Measurements from ENCODE around the gene BAIAP2.
A peak's percentile ranks its signal among the peaks of the same experiment; 100 is the strongest.
"Not testable (repeated sequence)": the region's sequence is repeated elsewhere in the genome, so short reads cannot be mapped to it uniquely, and the experiment has no call there.

The BAIAP2 gene

GRCh38 chr17:81002409-81003361, 32.3 kb upstream of the BAIAP2 start:
- no peak for DNase-seq

- DNase-seq, result no peak
Observed at GRCh38 chr17:81003711-81004475, 31.1 kb upstream of the BAIAP2 start.

- DNase-seq, result no peak
Observed at GRCh38 chr17:81006891-81007290, 28.1 kb upstream of the BAIAP2 start.

GRCh38 chr17:81008140-81008539, 26.8 kb upstream of the BAIAP2 start:
- no peak for DNase-seq

GRCh38 chr17:81009136-81009535, 25.8 kb upstream of the BAIAP2 start:
- DNase-seq, result no peak

GRCh38 chr17:81010935-81011334, 24.0 kb upstream of the BAIAP2 start:
- DNase-seq, result no peak

GRCh38 chr17:81011951-81012350, 23.0 kb upstream of the BAIAP2 start:
- no peak for DNase-seq

- no peak for DNase-seq
Observed at GRCh38 chr17:81012574-81013447, 22.1 kb upstream of the BAIAP2 start.

- DNase-seq, result no peak
Observed at GRCh38 chr17:81013642-81014041, 21.3 kb upstream of the BAIAP2 start.

- no peak for DNase-seq
Observed at GRCh38 chr17:81015136-81015535, 19.8 kb upstream of the BAIAP2 start.

GRCh38 chr17:81016575-81016974, 18.4 kb upstream of the BAIAP2 start:
- DNase-seq, result no peak

- not testable (repeated sequence) for DNase-seq
Observed at GRCh38 chr17:81017330-81017729, 17.6 kb upstream of the BAIAP2 start.

GRCh38 chr17:81018044-81018802, 16.7 kb upstream of the BAIAP2 start:
- peak; percentile 48 for DNase-seq

GRCh38 chr17:81019563-81020442, 15.1 kb upstream of the BAIAP2 start:
- no peak for DNase-seq

GRCh38 chr17:81020443-81020766, 14.5 kb upstream of the BAIAP2 start:
- DNase-seq, result no peak

GRCh38 chr17:81020767-81021497, 14.0 kb upstream of the BAIAP2 start:
- DNase-seq, result no peak

GRCh38 chr17:81021531-81022343, 13.2 kb upstream of the BAIAP2 start:
- DNase-seq, result no peak

GRCh38 chr17:81022344-81022676, 12.6 kb upstream of the BAIAP2 start:
- no peak for DNase-seq

GRCh38 chr17:81025065-81025740, 9.7 kb upstream of the BAIAP2 start:
- DNase-seq, result no peak
